CD4-positive, alpha-beta T cell treated with Interleukin-17A for 4 hours (primary cell): ENCODE results near the gene PPBP.
"Not testable (repeated sequence)": the region's sequence is repeated elsewhere in the genome, so short reads cannot be mapped to it uniquely, and the experiment has no call there.

ENCODE experiments used
- DNase-seq: peaks from one replicate; pipeline ENCODE4 v3.0.0-alpha.2; 2020; ENCODE audit warnings: mixed read lengths

PPBP gene

GRCh38 chr4:73991742-73992000 is 3.7 kb upstream of the PPBP start:
- no peak for DNase-seq

- no peak for DNase-seq
Observed at GRCh38 chr4:73990988-73991741, 3.2 kb upstream of the PPBP start.

GRCh38 chr4:73989928-73990327 is 1.9 kb upstream of the PPBP start:
- DNase-seq, result no peak

GRCh38 chr4:73989031-73989430 is 1.0 kb upstream of the PPBP start:
- DNase-seq, result no peak

GRCh38 chr4:73985528-73985852 is 2.5 kb downstream of the PPBP start:
- DNase-seq, result no peak

GRCh38 chr4:73984736-73985527 is 3.1 kb downstream of the PPBP start:
- DNase-seq, result no peak

GRCh38 chr4:73981175-73981574 is 6.8 kb downstream of the PPBP start:
- not testable (repeated sequence) for DNase-seq

- DNase-seq, result no peak
Observed at GRCh38 chr4:73979407-73979957, 8.5 kb downstream of the PPBP start.

- no peak for DNase-seq
Observed at GRCh38 chr4:73978886-73979285, 9.1 kb downstream of the PPBP start.

GRCh38 chr4:73976716-73977115 is 11.3 kb downstream of the PPBP start:
- no peak for DNase-seq

GRCh38 chr4:73976217-73976616 is 11.8 kb downstream of the PPBP start:
- DNase-seq, result no peak

GRCh38 chr4:73974352-73974751 is 13.6 kb downstream of the PPBP start:
- no peak for DNase-seq

- DNase-seq, result no peak
Observed at GRCh38 chr4:73970945-73971344, 17.0 kb downstream of the PPBP start.

- no peak for DNase-seq
Observed at GRCh38 chr4:73970011-73970410, 18.0 kb downstream of the PPBP start.

- no peak for DNase-seq
Observed at GRCh38 chr4:73967866-73968265, 20.1 kb downstream of the PPBP start.

GRCh38 chr4:73964862-73965611 is 23.0 kb downstream of the PPBP start:
- no peak for DNase-seq

- no peak for DNase-seq
Observed at GRCh38 chr4:73962724-73963123, 25.3 kb downstream of the PPBP start.

GRCh38 chr4:73959041-73959440 is 28.9 kb downstream of the PPBP start:
- DNase-seq, result not testable (repeated sequence)

- no peak for DNase-seq
Observed at GRCh38 chr4:73952352-73952751, 35.6 kb downstream of the PPBP start.

- DNase-seq, result not testable (repeated sequence)
Observed at GRCh38 chr4:73950376-73950920, 37.5 kb downstream of the PPBP start.

- no peak for DNase-seq
Observed at GRCh38 chr4:73948990-73949706, 38.8 kb downstream of the PPBP start.

- DNase-seq, result no peak
Observed at GRCh38 chr4:73948291-73948690, 39.7 kb downstream of the PPBP start.
